ENCODE data around the gene PCDHGA3.
"Not testable (repeated sequence)": the region's sequence is repeated elsewhere in the genome, so short reads cannot be mapped to it uniquely, and the experiment has no call there.

PCDHGA3 gene

GRCh38 chr5:141349917-141350619 is 6.4 kb downstream of the PCDHGA3 start, which contains the start of gene PCDHGB1:
Gene PCDHGB1 (plus strand): TSS chr5:141350099. CDS start chr5:141350261, 162 bp downstream.
- peak; percentile 9 for DNase-seq

GRCh38 chr5:141351591-141351990 is 8.0 kb downstream of the PCDHGA3 start:
- no peak for DNase-seq

- DNase-seq = no peak
These were observed 11.4 kb downstream of the PCDHGA3 start, which contains the start of gene PCDHGA4 for GRCh38 chr5:141354900-141355469. Gene PCDHGA4 (plus strand): TSS chr5:141355021. CDS start chr5:141355108, 87 bp downstream.

GRCh38 chr5:141355641-141356040 is 12.0 kb downstream of the PCDHGA3 start:
- no peak for DNase-seq

- no peak for DNase-seq
These were observed 12.5 kb downstream of the PCDHGA3 start for GRCh38 chr5:141356133-141356532.

GRCh38 chr5:141356950-141357349 is 13.3 kb downstream of the PCDHGA3 start:
- DNase-seq = no peak

- DNase-seq = no peak
These were observed 16.3 kb downstream of the PCDHGA3 start, which contains the start of gene PCDHGB2 for GRCh38 chr5:141359790-141360426. Gene PCDHGB2 (plus strand): TSS chr5:141359994. CDS start chr5:141360136, 142 bp downstream.

GRCh38 chr5:141360685-141361084 is 17.1 kb downstream of the PCDHGA3 start:
- DNase-seq = no peak

GRCh38 chr5:141362719-141363118 is 19.1 kb downstream of the PCDHGA3 start:
- DNase-seq = no peak

- DNase-seq = no peak
These were observed 20.5 kb downstream of the PCDHGA3 start, which contains the start of gene PCDHGA5 for GRCh38 chr5:141363952-141364660. Gene PCDHGA5 (plus strand): TSS chr5:141364162. CDS start chr5:141364331, 169 bp downstream.

GRCh38 chr5:141366016-141366896 is 22.6 kb downstream of the PCDHGA3 start:
- DNase-seq = no peak

- no peak for DNase-seq
These were observed 26.6 kb downstream of the PCDHGA3 start, which contains the start of gene PCDHGB3 for GRCh38 chr5:141369994-141370848. Gene PCDHGB3 (plus strand): TSS chr5:141370242. CDS start chr5:141370395, 153 bp downstream.

GRCh38 chr5:141371572-141372475 is 28.2 kb downstream of the PCDHGA3 start:
- no peak for DNase-seq

GRCh38 chr5:141373673-141374317 is 30.2 kb downstream of the PCDHGA3 start, which contains the start of gene PCDHGA6:
Gene PCDHGA6 (plus strand): TSS chr5:141373891. CDS start chr5:141374084, 193 bp downstream.
- DNase-seq = no peak

GRCh38 chr5:141374627-141375026 is 31.0 kb downstream of the PCDHGA3 start:
- no peak for DNase-seq

GRCh38 chr5:141375444-141376155 is 32.0 kb downstream of the PCDHGA3 start:
- DNase-seq = not testable (repeated sequence)

- DNase-seq = no peak
These were observed 39.1 kb downstream of the PCDHGA3 start, which contains the start of gene PCDHGA7 for GRCh38 chr5:141382469-141383294. Gene PCDHGA7 (plus strand): TSS chr5:141382742. CDS start chr5:141382900, 158 bp downstream.
